ENCODE results near the gene CIART.

The CIART gene

DNA sequence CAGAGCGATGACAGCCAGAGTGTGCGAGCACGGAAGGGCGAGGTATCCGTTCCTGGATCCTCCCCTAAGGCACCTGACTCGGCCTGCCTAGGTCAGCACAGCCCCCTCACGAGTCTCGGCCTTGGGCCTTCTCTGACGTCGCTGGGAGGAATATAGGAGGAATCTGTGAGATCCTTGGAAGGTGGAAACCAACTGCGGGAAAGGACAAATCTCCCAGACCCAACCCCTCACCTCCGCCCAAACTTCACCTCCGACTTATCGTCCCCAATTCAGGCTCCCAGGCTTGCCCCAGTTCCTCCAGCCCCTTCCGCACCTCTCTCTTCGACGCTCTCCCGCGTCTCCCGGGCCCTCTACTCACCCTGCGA, 14.0 kb upstream of the CIART start:
- H3K9ac ChIP-seq (ENCODE audit: low read length): peak overlapping the region; percentile 87
- no peaks in the 10 kb centered on the region for H3K27me3 ChIP-seq (ENCODE audit: insufficient read depth, low read length)
- no peak for TF ChIP-seq EZH2 (IDR thresholded peaks at IDR 0.05; ENCODE audit: borderline replicate concordance, low read length)
- TF ChIP-seq CTCF (IDR thresholded peaks at IDR 0.05; ENCODE audit: low read length): no peak
- H2AFZ ChIP-seq (ENCODE audit: low read length): no peak overlapping the region
- peak overlapping the region; percentile 25 for H3K27ac ChIP-seq (ENCODE audit: low read depth, low read length, poor library complexity, severe bottlenecking)
- H3K9me3 ChIP-seq (ENCODE audit: low read length): no peaks in the 10 kb centered on the region
- H3K4me1 ChIP-seq (ENCODE audit: insufficient read depth, low read length, severe bottlenecking): peaks cover 31% of the 10 kb centered on the region
- H3K79me2 ChIP-seq (ENCODE audit: insufficient read depth, low read length): peaks cover 10% of the 10 kb centered on the region
- no peaks in the 10 kb centered on the region for H3K9me2 ChIP-seq (ENCODE audit: low read depth, low read length)
- H3K36me3 ChIP-seq (ENCODE audit: insufficient read depth, low read length): peaks cover 31% of the 10 kb centered on the region
- H3F3A ChIP-seq (ENCODE audit: insufficient read depth, low read length): no peaks in the 10 kb centered on the region
- H3K4me3 ChIP-seq (ENCODE audit: low read depth, low read length, poor library complexity, severe bottlenecking): peak overlapping the region; percentile 80
- H3K4me2 ChIP-seq (ENCODE audit: low read length): peak overlapping the region; percentile 85
- no peaks in the 10 kb centered on the region for H4K20me1 ChIP-seq (ENCODE audit: insufficient read depth, low read length)

DNA sequence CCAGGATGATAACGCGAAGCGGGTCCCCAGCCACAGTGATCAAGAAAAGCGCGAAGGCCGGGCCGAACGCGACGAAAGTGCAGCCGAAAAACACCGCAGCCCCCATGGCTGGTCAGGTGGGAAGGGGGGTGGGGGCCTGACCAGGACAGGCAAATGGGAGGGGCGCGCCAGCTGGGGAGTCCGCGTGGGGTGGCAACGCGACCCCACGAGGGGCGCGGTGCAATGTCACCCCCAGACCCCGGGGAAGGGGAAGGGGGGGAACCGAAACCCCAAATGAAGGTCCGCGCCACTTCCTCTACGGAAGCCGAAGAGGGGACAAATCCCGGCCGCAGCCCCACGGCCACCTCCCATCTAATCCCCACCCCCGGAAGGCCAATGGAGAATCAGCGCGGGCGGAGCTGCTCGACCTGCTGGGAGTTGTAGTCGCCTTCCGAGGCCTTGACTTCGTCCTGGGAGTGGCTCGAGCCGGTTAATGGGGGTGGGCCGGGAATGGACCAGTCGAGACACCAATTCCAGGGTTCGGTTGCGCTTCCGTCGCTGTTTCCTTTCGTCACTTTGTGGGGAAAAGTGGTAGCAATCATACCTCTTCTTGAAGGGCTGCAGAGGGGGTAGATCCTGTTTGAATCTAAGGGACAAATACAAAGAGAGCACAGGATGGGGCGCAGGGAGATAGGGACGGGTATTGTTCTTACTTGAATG, 13.5 kb upstream of the CIART start, which contains the start of gene APH1A:
TSS of gene APH1A (minus strand) at position 312 of the 699 bp plus-strand sequence. CDS start at position 106, 206 bp downstream.
- Histone ChIP-seq H4K20me1 (ENCODE audit: insufficient read depth, low read length) (no peaks in the 10 kb centered on the region), H3K27me3 (ENCODE audit: insufficient read depth, low read length) (no peaks in the 10 kb centered on the region), H3K4me2 (ENCODE audit: low read length) (peak within 1 kb of the TSS; percentile 85), H3K4me3 (ENCODE audit: low read depth, low read length, poor library complexity, severe bottlenecking) (peak within 1 kb of the TSS; percentile 80), H3K9me2 (ENCODE audit: low read depth, low read length) (no peaks in the 10 kb centered on the region), H2AFZ (ENCODE audit: low read length) (peak within 1 kb of the TSS; percentile 50), H3K9ac (ENCODE audit: low read length) (peak within 1 kb of the TSS; percentile 87), H3K36me3 (ENCODE audit: insufficient read depth, low read length) (peaks cover 31% of the 10 kb centered on the region), H3K79me2 (ENCODE audit: insufficient read depth, low read length) (peaks cover 10% of the 10 kb centered on the region), H3K4me1 (ENCODE audit: insufficient read depth, low read length, severe bottlenecking) (peaks cover 29% of the 10 kb centered on the region), H3F3A (ENCODE audit: insufficient read depth, low read length) (no peaks in the 10 kb centered on the region), H3K27ac (ENCODE audit: low read depth, low read length, poor library complexity, severe bottlenecking) (peak within 1 kb of the TSS; percentile 25), H3K9me3 (ENCODE audit: low read length) (no peaks in the 10 kb centered on the region)
- TF ChIP-seq CTCF (IDR thresholded peaks at IDR 0.05; ENCODE audit: low read length): no peak
- no peak for TF ChIP-seq EZH2 (IDR thresholded peaks at IDR 0.05; ENCODE audit: borderline replicate concordance, low read length)

DNA sequence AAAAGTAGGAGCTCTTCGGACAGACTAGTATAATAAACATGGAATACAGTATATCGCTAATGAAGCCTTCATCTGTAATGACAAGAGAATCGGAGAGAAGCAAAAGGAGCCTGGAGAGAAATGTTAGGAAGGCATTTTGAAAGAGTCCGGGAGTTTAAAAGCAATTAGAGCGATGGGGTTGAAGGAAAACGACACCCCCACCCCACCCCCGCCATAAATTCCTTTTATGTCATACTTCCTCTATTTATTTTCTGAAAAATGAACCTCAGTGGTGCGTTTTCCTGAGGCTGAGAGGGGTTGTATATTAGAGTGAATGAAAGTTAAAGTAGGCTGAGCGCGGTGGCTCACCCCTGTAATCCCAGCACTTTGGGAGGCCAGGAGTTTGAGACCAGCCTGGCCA, 12.9 kb upstream of the CIART start:
- Histone ChIP-seq H3K27ac (ENCODE audit: low read depth, low read length, poor library complexity, severe bottlenecking) (no peak overlapping the region), H3K9ac (ENCODE audit: low read length) (peak overlapping the region; percentile 87), H3K4me3 (ENCODE audit: low read depth, low read length, poor library complexity, severe bottlenecking) (peak overlapping the region; percentile 80), H3K36me3 (ENCODE audit: insufficient read depth, low read length) (peaks cover 29% of the 10 kb centered on the region), H3F3A (ENCODE audit: insufficient read depth, low read length) (no peaks in the 10 kb centered on the region), H3K4me1 (ENCODE audit: insufficient read depth, low read length, severe bottlenecking) (peaks cover 29% of the 10 kb centered on the region), H3K9me2 (ENCODE audit: low read depth, low read length) (no peaks in the 10 kb centered on the region), H2AFZ (ENCODE audit: low read length) (peak overlapping the region; percentile 50), H3K4me2 (ENCODE audit: low read length) (peak overlapping the region; percentile 85), H4K20me1 (ENCODE audit: insufficient read depth, low read length) (no peaks in the 10 kb centered on the region), H3K27me3 (ENCODE audit: insufficient read depth, low read length) (no peaks in the 10 kb centered on the region), H3K79me2 (ENCODE audit: insufficient read depth, low read length) (peaks cover 10% of the 10 kb centered on the region), H3K9me3 (ENCODE audit: low read length) (no peaks in the 10 kb centered on the region)
- TF ChIP-seq EZH2 (IDR thresholded peaks at IDR 0.05; ENCODE audit: borderline replicate concordance, low read length): no peak
- no peak for TF ChIP-seq CTCF (IDR thresholded peaks at IDR 0.05; ENCODE audit: low read length)

Measured in OCI-LY1 (cell line).